ENCODE results near the gene NFIA. TPM values are rescaled to one million over a fixed set of nuclear protein-coding genes. Genes with fewer than 3 reads are reported as not detected.

Gene NFIA
- total and polyA plus RNA-seq, 2 of the 13 experiments (the other 11 are each of a cell fraction or from before 2014, with no cell fraction given) = 14.7 to 28.5 TPM

DNA sequence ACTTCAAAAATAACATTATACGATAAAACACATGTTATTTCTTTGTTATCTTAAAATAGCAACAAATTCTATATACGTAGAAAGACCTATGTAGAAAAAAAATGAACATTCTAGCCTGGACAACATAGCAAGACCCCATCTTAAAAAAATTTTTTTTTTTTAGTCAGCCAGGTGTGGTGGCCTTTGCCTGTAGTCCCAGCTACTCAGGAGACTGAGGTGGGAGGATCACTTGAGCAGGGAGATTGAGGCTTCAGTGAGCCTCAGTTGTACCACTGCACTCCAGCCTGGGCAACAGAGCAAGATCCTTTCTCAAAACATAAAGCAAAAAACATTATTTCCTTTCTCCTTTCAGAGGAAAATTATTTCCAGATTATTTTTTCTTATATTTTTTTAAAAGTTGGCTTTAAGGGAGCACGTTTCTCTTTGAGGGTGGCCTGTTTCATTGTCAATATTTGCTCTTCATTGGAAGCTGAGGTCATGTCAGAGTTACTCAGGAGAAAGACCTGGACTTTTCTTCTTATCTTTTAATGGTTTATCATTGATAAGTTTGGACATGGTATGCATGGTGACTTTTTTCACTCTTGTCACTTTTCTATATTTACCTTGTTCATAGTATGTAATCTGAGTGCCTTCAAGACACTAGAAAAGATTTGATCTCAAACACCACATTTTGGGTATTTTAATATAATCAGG, 32.0 kb downstream of the NFIA start (continued):
- TF ChIP-seq SP140L (CRISPR knock-in tag; IDR thresholded peaks at IDR 0.05; ENCODE audit: borderline replicate concordance) (no peak), ZNF296 (CRISPR knock-in tag; conservative IDR thresholded peaks at IDR 0.05) (no peak), FOXA1 (IDR thresholded peaks at IDR 0.05) (0 out of 2 replicates have a peak, but pooled peaks have one; percentile 61), FOXA1 (CRISPR knock-in tag; IDR thresholded peaks at IDR 0.05) (peak; percentile 69), MED13 (CRISPR knock-in tag; IDR thresholded peaks at IDR 0.05) (no peak), SP1 (IDR thresholded peaks at IDR 0.05) (no peak), SP1 (CRISPR knock-in tag; IDR thresholded peaks at IDR 0.05) (no peak), SOX5 (CRISPR knock-in tag; IDR thresholded peaks at IDR 0.05; ENCODE audit: borderline replicate concordance) (peak; percentile 36; the same call in 1 of the 2 replicates), MIXL1 (CRISPR knock-in tag; IDR thresholded peaks at IDR 0.05) (0 out of 2 replicates have a peak, but pooled peaks have one; percentile 37), TARDBP (CRISPR knock-in tag; IDR thresholded peaks at IDR 0.05) (0 out of 2 replicates have a peak, but pooled peaks have one; percentile 40), MXD4 (CRISPR knock-in tag; IDR thresholded peaks at IDR 0.05) (no peak), KDM5A (IDR thresholded peaks at IDR 0.05; ENCODE audit: borderline replicate concordance, low read length) (no peak), GATAD2A (CRISPR knock-in tag; IDR thresholded peaks at IDR 0.05) (peak; percentile 84), ZMYM3 (CRISPR knock-in tag; IDR thresholded peaks at IDR 0.05) (peak; percentile 92), HNF4A (CRISPR knock-in tag; IDR thresholded peaks at IDR 0.05) (peak; percentile 30; the same call in 1 of the 2 replicates), ZNF720 (CRISPR knock-in tag; IDR thresholded peaks at IDR 0.05) (no peak), NCOA2 (CRISPR knock-in tag; IDR thresholded peaks at IDR 0.05) (peak; percentile 55; the same call in 1 of the 2 replicates), PHF21A (CRISPR knock-in tag; IDR thresholded peaks at IDR 0.05) (no peak), ZNF891 (CRISPR knock-in tag; IDR thresholded peaks at IDR 0.05) (no peak)
- TF ChIP-seq, protein P1, sequence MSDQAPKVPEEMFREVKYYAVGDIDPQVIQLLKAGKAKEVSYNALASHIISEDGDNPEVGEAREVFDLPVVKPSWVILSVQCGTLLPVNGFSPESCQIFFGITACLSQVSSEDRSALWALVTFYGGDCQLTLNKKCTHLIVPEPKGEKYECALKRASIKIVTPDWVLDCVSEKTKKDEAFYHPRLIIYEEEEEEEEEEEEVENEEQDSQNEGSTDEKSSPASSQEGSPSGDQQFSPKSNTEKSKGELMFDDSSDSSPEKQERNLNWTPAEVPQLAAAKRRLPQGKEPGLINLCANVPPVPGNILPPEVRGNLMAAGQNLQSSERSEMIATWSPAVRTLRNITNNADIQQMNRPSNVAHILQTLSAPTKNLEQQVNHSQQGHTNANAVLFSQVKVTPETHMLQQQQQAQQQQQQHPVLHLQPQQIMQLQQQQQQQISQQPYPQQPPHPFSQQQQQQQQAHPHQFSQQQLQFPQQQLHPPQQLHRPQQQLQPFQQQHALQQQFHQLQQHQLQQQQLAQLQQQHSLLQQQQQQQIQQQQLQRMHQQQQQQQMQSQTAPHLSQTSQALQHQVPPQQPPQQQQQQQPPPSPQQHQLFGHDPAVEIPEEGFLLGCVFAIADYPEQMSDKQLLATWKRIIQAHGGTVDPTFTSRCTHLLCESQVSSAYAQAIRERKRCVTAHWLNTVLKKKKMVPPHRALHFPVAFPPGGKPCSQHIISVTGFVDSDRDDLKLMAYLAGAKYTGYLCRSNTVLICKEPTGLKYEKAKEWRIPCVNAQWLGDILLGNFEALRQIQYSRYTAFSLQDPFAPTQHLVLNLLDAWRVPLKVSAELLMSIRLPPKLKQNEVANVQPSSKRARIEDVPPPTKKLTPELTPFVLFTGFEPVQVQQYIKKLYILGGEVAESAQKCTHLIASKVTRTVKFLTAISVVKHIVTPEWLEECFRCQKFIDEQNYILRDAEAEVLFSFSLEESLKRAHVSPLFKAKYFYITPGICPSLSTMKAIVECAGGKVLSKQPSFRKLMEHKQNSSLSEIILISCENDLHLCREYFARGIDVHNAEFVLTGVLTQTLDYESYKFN (CRISPR knock-in tag; conservative IDR thresholded peaks at IDR 0.05) = peak; percentile 67
- TF ChIP-seq, protein P2, sequence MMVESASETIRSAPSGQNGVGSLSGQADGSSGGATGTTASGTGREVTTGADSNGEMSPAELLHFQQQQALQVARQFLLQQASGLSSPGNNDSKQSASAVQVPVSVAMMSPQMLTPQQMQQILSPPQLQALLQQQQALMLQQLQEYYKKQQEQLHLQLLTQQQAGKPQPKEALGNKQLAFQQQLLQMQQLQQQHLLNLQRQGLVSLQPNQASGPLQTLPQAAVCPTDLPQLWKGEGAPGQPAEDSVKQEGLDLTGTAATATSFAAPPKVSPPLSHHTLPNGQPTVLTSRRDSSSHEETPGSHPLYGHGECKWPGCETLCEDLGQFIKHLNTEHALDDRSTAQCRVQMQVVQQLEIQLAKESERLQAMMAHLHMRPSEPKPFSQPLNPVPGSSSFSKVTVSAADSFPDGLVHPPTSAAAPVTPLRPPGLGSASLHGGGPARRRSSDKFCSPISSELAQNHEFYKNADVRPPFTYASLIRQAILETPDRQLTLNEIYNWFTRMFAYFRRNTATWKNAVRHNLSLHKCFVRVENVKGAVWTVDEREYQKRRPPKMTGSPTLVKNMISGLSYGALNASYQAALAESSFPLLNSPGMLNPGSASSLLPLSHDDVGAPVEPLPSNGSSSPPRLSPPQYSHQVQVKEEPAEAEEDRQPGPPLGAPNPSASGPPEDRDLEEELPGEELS (CRISPR knock-in tag; IDR thresholded peaks at IDR 0.05) = peak; percentile 62; the same call in 1 of the 2 replicates
- TF ChIP-seq, protein P3, sequence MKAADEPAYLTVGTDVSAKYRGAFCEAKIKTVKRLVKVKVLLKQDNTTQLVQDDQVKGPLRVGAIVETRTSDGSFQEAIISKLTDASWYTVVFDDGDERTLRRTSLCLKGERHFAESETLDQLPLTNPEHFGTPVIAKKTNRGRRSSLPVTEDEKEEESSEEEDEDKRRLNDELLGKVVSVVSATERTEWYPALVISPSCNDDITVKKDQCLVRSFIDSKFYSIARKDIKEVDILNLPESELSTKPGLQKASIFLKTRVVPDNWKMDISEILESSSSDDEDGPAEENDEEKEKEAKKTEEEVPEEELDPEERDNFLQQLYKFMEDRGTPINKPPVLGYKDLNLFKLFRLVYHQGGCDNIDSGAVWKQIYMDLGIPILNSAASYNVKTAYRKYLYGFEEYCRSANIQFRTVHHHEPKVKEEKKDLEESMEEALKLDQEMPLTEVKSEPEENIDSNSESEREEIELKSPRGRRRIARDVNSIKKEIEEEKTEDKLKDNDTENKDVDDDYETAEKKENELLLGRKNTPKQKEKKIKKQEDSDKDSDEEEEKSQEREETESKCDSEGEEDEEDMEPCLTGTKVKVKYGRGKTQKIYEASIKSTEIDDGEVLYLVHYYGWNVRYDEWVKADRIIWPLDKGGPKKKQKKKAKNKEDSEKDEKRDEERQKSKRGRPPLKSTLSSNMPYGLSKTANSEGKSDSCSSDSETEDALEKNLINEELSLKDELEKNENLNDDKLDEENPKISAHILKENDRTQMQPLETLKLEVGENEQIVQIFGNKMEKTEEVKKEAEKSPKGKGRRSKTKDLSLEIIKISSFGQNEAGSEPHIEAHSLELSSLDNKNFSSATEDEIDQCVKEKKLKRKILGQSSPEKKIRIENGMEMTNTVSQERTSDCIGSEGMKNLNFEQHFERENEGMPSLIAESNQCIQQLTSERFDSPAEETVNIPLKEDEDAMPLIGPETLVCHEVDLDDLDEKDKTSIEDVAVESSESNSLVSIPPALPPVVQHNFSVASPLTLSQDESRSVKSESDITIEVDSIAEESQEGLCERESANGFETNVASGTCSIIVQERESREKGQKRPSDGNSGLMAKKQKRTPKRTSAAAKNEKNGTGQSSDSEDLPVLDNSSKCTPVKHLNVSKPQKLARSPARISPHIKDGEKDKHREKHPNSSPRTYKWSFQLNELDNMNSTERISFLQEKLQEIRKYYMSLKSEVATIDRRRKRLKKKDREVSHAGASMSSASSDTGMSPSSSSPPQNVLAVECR (CRISPR knock-in tag; IDR thresholded peaks at IDR 0.05; ENCODE audit: borderline replicate concordance) = no peak
